ENCODE data around the gene ADCY3. TPM values are rescaled to one million over a fixed set of nuclear protein-coding genes. Genes with fewer than 3 reads are reported as not detected.

Gene ADCY3
- total and polyA plus RNA-seq, 12 donors: 5.3 to 50.8 (median 13.1) TPM

DNA sequence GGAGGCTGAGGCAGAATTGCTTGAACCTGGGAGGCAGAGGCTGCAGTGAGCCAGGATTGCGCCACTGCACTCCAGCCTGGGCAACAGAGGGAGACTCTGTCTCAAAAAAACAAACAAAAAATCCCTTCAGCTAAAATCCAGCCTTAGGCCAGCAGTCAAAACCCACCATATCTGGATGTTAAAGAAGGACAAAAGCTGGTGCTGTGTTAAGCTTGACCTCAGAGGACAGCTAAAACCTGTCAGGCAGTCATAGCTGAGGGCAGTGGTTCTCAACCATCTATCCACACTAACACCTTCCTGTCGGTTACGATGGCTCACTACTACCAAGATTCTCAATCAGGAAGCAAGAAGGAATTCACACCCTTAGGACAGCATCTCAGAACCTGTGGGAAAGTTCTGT, 136.4 kb downstream of the ADCY3 start:
- Histone ChIP-seq H3K9me3 (no peaks in the 10 kb centered on the region), H3K4me1 (peaks cover 0 to 8% (median 0%) of the 10 kb centered on the region in 9 donors), H3K27ac (no peak overlapping the region), H3K27me3 (no peaks in the 10 kb centered on the region), H3K4me3 (no peak overlapping the region), H3K36me3 (peaks cover 0 to under 1% (median 0%) of the 10 kb centered on the region in 9 donors)
- intact Hi-C loops (cut with DNase I): no loop called here
- no peak for TF ChIP-seq CTCF (IDR thresholded peaks at IDR 0.05)
- DNase-seq: no peak
- no peak for ATAC-seq
- 80 to 82% methylated on average over 3 of the region's 3 CpGs for WGBS, 2 donors

GRCh38 chr2:24779116-24779515, 140.9 kb downstream of the ADCY3 start:
- DNase-seq (no peak), ATAC-seq (no peak)
- no peak overlapping the region for H3K27ac ChIP-seq
- H3K4me1 ChIP-seq: peaks cover 0 to 10% (median 0%) of the 10 kb centered on the region in 9 donors
- no peaks in the 10 kb centered on the region for H3K36me3 ChIP-seq
- H3K27me3 ChIP-seq: no peaks in the 10 kb centered on the region
- intact Hi-C loops (cut with DNase I): no loop called here
- no peaks in the 10 kb centered on the region for H3K9me3 ChIP-seq
- H3K4me3 ChIP-seq: no peak overlapping the region
- no peak for TF ChIP-seq CTCF (IDR thresholded peaks at IDR 0.05)
- 65 to 66% methylated on average over 2 of the region's 2 CpGs for WGBS, 2 donors

DNA sequence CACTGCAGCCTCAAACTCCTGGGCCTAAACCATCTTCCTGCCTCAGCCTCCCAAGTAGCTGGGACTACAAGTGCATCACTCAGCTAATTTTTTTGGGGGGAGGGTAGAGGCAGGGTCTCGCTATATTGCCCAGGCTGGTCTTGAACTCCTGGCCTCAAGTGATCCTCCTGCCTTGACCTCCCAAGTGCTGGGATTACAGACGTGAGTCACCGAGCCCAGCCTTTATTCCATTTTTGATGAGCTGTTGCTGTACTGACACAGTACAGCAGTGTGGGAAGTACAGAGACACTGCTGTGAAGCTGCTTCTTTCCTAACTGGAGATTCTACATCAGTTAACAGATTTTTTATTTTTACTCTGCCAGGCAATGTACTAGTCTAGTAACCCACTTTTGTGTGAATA, 145.7 kb downstream of the ADCY3 start:
- Histone ChIP-seq H3K4me3 (no peak overlapping the region), H3K36me3 (peaks cover 0 to 18% (median 12%) of the 10 kb centered on the region in 9 donors), H3K4me1 (peaks cover 0 to 9% (median 0%) of the 10 kb centered on the region in 9 donors), H3K9me3 (no peaks in the 10 kb centered on the region), H3K27me3 (no peaks in the 10 kb centered on the region), H3K27ac (no peak overlapping the region)
- ATAC-seq (no peak), DNase-seq (no peak)
- TF ChIP-seq CTCF (IDR thresholded peaks at IDR 0.05): no peak
- intact Hi-C loops (cut with DNase I): no loop called here
- 76 to 88% methylated on average over 3 of the region's 3 CpGs for WGBS, 2 donors

DNA sequence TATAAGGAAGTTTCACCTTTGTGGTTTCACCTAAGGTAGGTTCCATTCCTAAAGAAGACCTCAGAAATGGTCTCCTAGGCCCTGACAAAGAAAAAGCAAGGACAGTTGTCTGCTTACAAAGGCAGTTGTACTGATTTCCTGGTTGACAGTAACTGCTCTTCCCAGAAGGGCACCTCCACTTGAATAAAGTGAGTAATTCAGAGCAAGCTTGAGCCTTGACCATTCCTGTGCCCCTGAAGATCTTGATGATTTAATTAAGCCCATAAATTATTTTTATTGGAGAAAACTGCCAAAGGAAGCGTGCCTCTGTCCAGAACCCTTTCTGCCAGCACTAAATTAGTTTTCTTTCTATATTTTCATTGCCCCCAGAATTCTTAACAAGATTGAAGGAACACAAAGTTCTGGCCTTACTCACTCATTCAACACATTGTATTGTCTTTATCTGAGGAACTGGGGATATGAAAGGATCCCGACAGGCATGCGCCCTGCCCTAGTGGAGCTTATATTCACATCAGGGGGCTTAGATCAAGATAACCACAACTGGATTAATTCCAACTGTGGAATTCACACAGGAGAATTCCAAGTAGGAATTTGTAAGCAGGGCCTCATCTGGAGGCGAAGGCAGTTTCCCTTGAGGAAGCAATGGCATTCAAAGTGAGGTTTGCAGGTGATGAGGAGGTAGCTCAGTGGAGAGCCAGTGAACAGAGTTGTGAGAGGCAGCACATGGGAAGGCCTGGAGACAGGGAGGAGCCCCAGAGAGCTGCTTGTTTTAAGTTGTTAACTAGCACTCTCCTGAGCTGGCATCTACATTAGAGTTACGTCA, 148.1 kb downstream of the ADCY3 start:
- WGBS, 2 donors: 84 to 91% methylated on average over 5 of the region's 5 CpGs

More for the DNA sequence above, 148.1 kb downstream of the ADCY3 start:
- no peak for ATAC-seq
- peaks cover 0 to 6% (median 3%) of the 10 kb centered on the region in 9 donors for H3K4me1 ChIP-seq
- no peak for TF ChIP-seq CTCF (IDR thresholded peaks at IDR 0.05)
- H3K36me3 ChIP-seq: peaks cover 0 to 41% (median 13%) of the 10 kb centered on the region in 9 donors
- no peak overlapping the region for H3K27ac ChIP-seq
- no peak for DNase-seq
- intact Hi-C loops (cut with DNase I): no loop called here
- no peaks in the 10 kb centered on the region for H3K9me3 ChIP-seq
- H3K4me3 ChIP-seq: no peak overlapping the region
- no peaks in the 10 kb centered on the region for H3K27me3 ChIP-seq

Data from heart right ventricle (tissue), 16 donors.